ENCODE measurements around the gene OR2T8.

The OR2T8 gene

GRCh38 chr1:247919952-247920351, at the start of gene OR2T8:
Gene OR2T8 (plus strand): TSS chr1:247920252. CDS start chr1:247921018, 766 bp downstream.
- no peak for DNase-seq (ENCODE audit: low read depth in 2 of 2)

GRCh38 chr1:247883346-247883745, 36.7 kb upstream of the OR2T8 start:
- DNase-seq (ENCODE audit: low read depth in 2 of 2) = no peak

DNA sequence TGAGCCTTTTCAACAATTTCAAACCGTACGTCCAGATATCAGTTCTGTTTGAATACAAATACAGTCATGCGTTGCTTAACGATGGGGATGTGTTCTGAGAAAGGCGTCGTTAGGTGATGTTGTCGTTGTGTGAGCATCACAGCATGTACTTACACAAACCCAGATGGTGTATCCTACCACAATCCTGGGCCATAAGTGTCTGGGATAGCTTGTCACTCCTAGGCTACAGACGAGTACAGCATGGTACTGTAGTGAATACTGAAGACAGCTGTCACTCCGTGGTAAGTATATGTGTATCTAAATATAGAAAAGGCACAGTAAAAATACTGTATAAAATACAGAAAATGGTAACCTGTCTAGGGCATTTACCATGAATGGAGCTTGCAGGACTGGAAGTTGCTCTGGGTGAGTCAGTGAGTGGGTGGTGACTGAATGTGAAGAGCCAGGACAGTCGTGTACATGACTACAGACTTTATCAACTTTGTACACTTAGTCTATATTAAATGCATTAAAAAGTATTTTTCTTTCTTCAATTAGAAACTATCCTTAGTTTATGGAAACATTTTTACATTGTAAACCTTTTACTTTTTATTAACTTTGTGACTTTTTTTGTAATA, 35.1 kb upstream of the OR2T8 start:
- no peak for DNase-seq (ENCODE audit: low read depth in 2 of 2)

- no peak for DNase-seq (ENCODE audit: low read depth in 2 of 2)
Observed at GRCh38 chr1:247895163-247895637, 24.9 kb upstream of the OR2T8 start, which contains the start of gene OR2W3. Gene OR2W3 (plus strand): TSS chr1:247895587. CDS start chr1:247895587, 0 bp downstream.

DNA sequence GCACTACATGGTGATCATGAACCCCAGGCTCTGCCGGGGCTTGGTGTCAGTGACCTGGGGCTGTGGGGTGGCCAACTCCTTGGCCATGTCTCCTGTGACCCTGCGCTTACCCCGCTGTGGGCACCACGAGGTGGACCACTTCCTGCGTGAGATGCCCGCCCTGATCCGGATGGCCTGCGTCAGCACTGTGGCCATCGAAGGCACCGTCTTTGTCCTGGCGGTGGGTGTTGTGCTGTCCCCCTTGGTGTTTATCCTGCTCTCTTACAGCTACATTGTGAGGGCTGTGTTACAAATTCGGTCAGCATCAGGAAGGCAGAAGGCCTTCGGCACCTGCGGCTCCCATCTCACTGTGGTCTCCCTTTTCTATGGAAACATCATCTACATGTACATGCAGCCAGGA, 24.1 kb upstream of the OR2T8 start:
- no peak for DNase-seq (ENCODE audit: low read depth in 2 of 2)

GRCh38 chr1:247904122-247904521, 15.9 kb upstream of the OR2T8 start:
- no peak for DNase-seq (ENCODE audit: low read depth in 2 of 2)

- DNase-seq (ENCODE audit: low read depth in 2 of 2) = no peak
Observed at GRCh38 chr1:247905181-247905580, 14.9 kb upstream of the OR2T8 start.

GRCh38 chr1:247905910-247906503, 14.0 kb upstream of the OR2T8 start:
- no peak for DNase-seq (ENCODE audit: low read depth in 2 of 2)

DNA sequence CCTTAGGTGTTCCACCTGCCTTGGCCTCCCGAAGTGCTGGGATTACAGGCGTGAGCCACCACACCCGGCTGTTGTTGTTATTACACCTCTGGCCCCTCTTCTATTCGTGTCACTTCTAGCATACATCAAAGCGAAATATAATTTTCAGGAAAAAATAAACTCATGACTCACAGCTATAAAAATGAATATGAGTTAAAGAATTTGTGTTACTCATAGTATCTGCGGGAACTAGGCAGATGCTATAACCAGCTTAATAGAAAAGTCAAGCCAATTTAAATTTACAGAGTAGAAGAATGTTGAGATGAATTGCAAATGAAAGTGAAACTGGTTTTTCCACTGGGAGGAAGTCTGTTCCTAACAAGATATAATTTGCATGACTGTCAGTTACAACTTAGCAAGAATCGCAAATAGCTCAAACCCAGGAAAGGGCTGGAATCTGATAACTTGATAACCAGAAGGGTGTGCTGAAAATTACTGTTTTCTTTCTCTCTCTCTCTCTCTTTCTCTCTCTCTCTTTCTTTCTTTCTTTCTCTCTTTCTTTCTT, 13.5 kb upstream of the OR2T8 start:
- DNase-seq (ENCODE audit: low read depth in 2 of 2) = no peak

DNA sequence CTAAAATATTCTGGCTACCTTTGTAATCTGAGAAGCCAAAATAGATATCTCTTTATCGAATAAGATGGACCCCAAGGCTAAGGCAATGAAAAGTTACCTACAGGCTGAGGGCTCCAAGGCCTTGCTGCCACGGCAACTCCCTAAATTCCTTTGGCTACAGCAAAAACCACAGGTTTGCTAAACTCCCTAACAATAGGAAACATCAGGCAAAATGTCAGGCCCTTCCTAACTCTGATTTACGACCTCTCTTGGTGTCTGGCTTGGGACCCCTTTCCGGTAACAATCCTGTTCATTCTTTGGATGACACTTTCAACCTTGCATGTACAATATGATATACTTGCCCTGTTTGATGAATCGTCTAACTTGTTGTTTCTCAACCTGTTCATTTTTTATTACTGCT, 11.3 kb upstream of the OR2T8 start:
- no peak for DNase-seq (ENCODE audit: low read depth in 2 of 2)

DNA sequence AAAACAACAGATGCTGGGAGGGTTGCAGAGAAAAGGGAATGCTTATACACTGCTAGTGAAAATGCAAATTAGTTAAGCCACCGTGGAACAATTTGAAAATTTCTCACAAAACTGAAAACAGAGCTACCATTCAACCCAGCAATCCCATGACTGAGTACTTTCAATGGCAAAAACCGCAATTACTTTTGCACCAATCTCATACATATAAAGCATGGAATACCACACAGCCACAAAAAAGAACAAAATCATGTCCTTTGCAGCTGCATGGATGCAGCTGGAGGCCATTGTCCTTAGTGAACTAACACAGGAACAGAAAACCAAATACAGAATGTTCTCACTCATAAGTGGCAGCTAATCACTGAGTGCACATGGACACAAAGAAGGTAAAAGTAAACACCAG, 6.3 kb upstream of the OR2T8 start:
- DNase-seq (ENCODE audit: low read depth in 2 of 2) = no peak

DNA sequence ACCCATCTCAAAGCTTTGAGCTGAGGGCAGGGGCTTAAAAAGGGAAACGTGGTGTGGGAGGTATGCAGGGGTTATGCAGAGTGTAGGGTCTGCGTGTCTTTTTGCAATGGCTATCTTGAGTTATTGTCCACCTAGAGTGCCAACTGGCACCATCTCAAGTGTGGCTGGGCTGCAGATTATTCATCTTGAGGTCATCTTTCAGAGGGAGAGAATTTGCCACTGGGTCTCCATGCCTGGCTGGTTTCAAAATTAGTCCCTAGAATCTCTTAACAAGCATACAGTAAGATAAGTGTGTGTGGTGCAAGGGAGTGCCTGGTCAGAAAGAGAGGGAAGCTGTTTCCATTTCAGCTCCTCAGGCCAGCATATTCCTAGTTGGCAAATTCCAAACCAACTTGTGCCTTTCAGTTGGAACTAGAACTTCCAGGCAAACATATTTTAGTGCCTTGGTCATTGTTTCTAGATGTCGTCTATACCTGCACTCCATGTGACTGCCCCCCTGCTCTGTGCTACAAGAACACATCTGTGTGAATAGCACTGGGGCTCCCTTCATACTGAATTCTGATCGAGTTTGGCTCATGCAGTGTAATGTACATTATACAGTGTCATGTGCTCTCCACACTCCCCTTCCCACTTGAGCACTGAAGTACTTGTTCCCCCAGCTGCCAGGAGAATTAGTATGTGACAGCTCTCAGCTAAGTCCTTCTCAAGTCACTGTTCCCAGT, 5.0 kb upstream of the OR2T8 start:
- DNase-seq (ENCODE audit: low read depth in 2 of 2) = no peak

DNA sequence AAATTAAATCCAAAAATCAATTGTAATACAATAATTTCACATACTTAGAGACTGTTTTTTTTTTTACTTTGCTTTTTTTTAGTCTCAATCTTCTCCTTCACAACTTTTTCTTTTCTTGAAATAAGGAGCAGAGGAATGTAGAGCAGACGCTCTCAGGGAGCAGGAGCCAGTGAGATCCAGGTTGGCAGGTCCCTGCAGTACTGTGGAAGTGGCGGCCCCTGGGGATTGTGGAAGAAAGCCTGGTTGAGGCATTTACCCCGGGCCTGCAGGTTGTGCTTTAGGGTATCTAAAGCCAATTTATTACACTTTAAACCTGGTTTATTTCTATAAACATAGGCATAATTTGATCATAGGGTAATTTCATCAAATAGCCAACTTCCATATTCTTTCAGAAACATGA, 3.9 kb downstream of the OR2T8 start:
- no peak for DNase-seq (ENCODE audit: low read depth in 2 of 2)

- no peak for DNase-seq (ENCODE audit: low read depth in 2 of 2)
Observed at GRCh38 chr1:247924868-247925267, 4.8 kb downstream of the OR2T8 start, which contains the start of gene OR2AJ1. Gene OR2AJ1 (plus strand): TSS chr1:247924889. CDS start chr1:247933769, 8,880 bp downstream.

DNA sequence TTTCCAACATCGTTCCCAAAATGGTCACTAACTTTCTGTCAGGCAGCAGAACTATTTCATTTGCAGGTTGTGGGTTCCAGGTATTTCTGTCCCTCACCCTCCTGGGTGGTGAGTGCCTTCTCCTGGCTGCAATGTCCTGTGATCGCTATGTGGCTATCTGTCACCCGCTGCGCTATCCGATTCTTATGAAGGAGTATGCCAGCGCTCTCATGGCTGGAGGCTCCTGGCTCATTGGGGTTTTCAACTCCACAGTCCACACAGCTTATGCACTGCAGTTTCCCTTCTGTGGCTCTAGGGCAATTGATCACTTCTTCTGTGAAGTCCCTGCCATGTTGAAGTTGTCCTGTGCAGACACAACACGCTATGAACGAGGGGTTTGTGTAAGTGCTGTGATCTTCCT, 13.9 kb downstream of the OR2T8 start:
- DNase-seq (ENCODE audit: low read depth in 2 of 2) = no peak

GRCh38 chr1:247935781-247936180, 15.7 kb downstream of the OR2T8 start:
- DNase-seq (ENCODE audit: low read depth in 2 of 2) = no peak

GRCh38 chr1:247936415-247936814, 16.4 kb downstream of the OR2T8 start:
- DNase-seq (ENCODE audit: low read depth in 2 of 2) = no peak

- DNase-seq (ENCODE audit: low read depth in 2 of 2) = peak; percentile 91 to 94
Observed at GRCh38 chr1:247936965-247937734, 17.1 kb downstream of the OR2T8 start.

GRCh38 chr1:247942624-247943023, 22.6 kb downstream of the OR2T8 start:
- no peak for DNase-seq (ENCODE audit: low read depth in 2 of 2)

DNA sequence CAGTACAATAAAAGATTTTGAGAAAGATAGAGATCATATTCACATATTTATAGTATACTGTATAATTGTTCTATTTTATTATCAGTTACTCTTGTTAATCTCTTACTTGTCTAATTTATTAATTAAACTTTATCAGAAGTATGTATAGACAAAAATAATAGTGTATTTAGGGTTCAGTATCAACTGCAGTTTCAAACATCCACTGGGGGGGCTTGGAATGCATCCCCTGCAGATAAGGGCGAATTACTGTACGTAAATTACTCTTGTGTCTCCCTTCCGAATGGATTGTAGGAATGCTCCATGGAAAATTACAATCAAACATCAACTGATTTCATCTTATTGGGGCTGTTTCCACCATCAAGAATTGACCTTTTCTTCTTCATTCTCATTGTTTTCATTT, 28.5 kb downstream of the OR2T8 start, which contains the start of gene OR2L8:
Gene OR2L8 (plus strand): TSS at position 301 of the 400 bp plus-strand sequence. CDS start 0 bp downstream, at position 301.
- no peak for DNase-seq (ENCODE audit: low read depth in 2 of 2)

DNA sequence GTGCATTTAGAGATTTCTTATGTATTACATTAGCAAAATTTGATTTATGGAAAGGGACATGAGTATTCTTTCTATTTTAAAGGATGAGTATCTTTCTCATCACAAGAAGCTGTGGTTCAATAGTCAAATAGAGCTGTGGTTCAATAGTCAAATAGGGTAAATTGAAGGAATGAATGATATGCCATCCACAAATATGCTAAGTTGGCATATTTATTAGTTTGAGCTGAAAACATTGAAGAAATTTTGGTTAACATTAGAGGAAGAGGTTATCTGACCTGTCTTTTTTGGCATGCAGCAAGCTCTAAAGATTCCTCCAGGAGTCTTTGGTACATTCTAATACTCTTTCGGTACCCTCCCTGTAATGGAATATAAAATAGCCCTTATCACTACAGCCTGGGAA, 33.4 kb downstream of the OR2T8 start:
- DNase-seq (ENCODE audit: low read depth in 2 of 2) = no peak

DNA sequence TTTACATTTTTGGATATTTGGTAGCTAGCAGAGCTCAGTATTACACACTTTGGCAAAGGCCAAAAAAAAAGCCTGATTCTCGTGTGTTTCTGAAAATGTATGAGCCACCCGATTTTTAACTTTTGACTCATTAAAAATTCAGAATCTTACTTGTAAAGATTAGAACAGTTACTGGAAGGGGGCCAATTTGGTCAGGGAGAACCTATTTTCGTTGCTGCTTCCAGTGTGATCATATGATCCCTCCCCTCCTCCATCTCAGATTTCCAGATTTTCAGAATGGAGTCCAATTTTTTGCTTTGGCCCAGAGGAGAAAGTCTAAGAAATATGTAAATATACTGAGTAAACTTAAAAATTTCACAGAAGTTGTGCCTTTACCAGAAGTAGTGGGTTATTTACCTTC, 41.7 kb downstream of the OR2T8 start:
- DNase-seq (ENCODE audit: low read depth in 2 of 2) = no peak

Data from stimulated activated CD8-positive, alpha-beta memory T cell treated with anti-CD3 and anti-CD28 coated beads, Interleukin-2, amount 100 ng/mL, for 48 hours (primary cell).